HEK293 (cell line): Measurements from ENCODE around the gene TGFBRAP1.
A peak's percentile ranks its signal among the peaks of the same experiment; 100 is the strongest.

Experiments used
- CTCF ChIA-PET: fragments of 350-600 bp; formaldehyde crosslinking; extraction: SDS; loops from one replicate; lab custom pipeline; 2021; ENCODE audit warnings: antibody characterized with exemption; lab: Yijun Ruan, JAX
- POLR2A ChIA-PET: fragments of 300-600 bp; formaldehyde crosslinking; extraction: SDS; loops from one replicate; lab custom pipeline; 2020; ENCODE audit warnings: antibody characterized with exemption, inconsistent platforms; lab: Yijun Ruan, JAX
- H3K27ac ChIP-seq: fragments of 200-500 bp; sonication (Bioruptor generic); 2 replicates; pipeline ENCODE4 v1.5.1; 2014; ENCODE audit warnings: low read depth, low read length, control low read depth, inconsistent platforms; ENCODE audit errors: extremely low read depth
- H3K36me3 ChIP-seq, 2 experiments: fragments of 200-500 bp in 1 of 2; sonication (Bioruptor generic) in 1 of 2; 1 replicate in 1 of 2; 2 replicates in 1 of 2; pipeline ENCODE4 v1.5.1; 2014 to 2017; ENCODE audit warnings: inconsistent platforms in 2 of 2, low read length in 2 of 2; ENCODE audit not compliant: control insufficient read depth in 2 of 2, insufficient read depth in 1 of 2
- H3K4me1 ChIP-seq: fragments of 200-500 bp; sonication (Bioruptor generic); 2 replicates; pipeline ENCODE4 v1.5.1; 2014; ENCODE audit warnings: mild to moderate bottlenecking, low read length, inconsistent platforms; ENCODE audit not compliant: control insufficient read depth, insufficient read depth
- H3K4me3 ChIP-seq: 2 replicates; pipeline ENCODE4 v1.5.1; 2011; ENCODE audit warnings: low read depth, mild to moderate bottlenecking, control low read depth, low read length, moderate library complexity
- H3K9me3 ChIP-seq: fragments of 200-500 bp; sonication (Bioruptor generic); 2 replicates; pipeline ENCODE4 v1.5.1; 2014; ENCODE audit warnings: low read depth, low read length, inconsistent platforms; ENCODE audit not compliant: control insufficient read depth, insufficient read depth
- EGR2 ChIP-seq: fragments of 450-650 bp; formaldehyde crosslinking; IDR thresholded peaks from 2 replicates; pipeline ENCODE4 v1.5.1; 2016; ENCODE audit warnings: low read depth, missing biosample characterization, missing genetic modification characterization
- GLIS2 ChIP-seq: fragments of 450-650 bp; formaldehyde crosslinking; IDR thresholded peaks from 2 replicates; pipeline ENCODE4 v1.5.1; 2016; ENCODE audit warnings: missing biosample characterization, missing genetic modification characterization
- SP3 ChIP-seq: fragments of 450-650 bp; formaldehyde crosslinking; IDR thresholded peaks from 2 replicates; pipeline ENCODE4 v1.5.1; 2016; ENCODE audit warnings: missing biosample characterization, missing genetic modification characterization
- ZBTB20 ChIP-seq: fragments of 450-650 bp; formaldehyde crosslinking; IDR thresholded peaks from 2 replicates; pipeline ENCODE4 v1.5.1; 2016; ENCODE audit warnings: missing biosample characterization, missing genetic modification characterization
- ZFHX2 ChIP-seq: fragments of 450-650 bp; formaldehyde crosslinking; conservative IDR thresholded peaks from 2 replicates; pipeline ENCODE4 v1.5.1; 2016; ENCODE audit warnings: missing biosample characterization, missing genetic modification characterization
- ZFP41 ChIP-seq: fragments of 450-650 bp; formaldehyde crosslinking; IDR thresholded peaks from 2 replicates; pipeline ENCODE4 v1.5.1; 2016; ENCODE audit warnings: missing biosample characterization, missing genetic modification characterization, borderline replicate concordance
- ZNF239 ChIP-seq: fragments of 450-650 bp; formaldehyde crosslinking; IDR thresholded peaks from 2 replicates; pipeline ENCODE4 v1.5.1; 2016; ENCODE audit warnings: missing biosample characterization, missing genetic modification characterization
- ZNF324 ChIP-seq: fragments of 450-650 bp; formaldehyde crosslinking; IDR thresholded peaks from 2 replicates; pipeline ENCODE4 v1.5.1; 2016; ENCODE audit warnings: missing biosample characterization, missing genetic modification characterization
- ZNF335 ChIP-seq: fragments of 450-650 bp; formaldehyde crosslinking; conservative IDR thresholded peaks from 2 replicates; pipeline ENCODE4 v1.5.1; 2016; ENCODE audit warnings: missing biosample characterization, missing genetic modification characterization
- ZNF530 ChIP-seq: fragments of 450-650 bp; formaldehyde crosslinking; IDR thresholded peaks from 2 replicates; pipeline ENCODE4 v1.5.1; 2016; ENCODE audit warnings: low read depth, missing biosample characterization, missing genetic modification characterization
- ZNF600 ChIP-seq: fragments of 450-650 bp; formaldehyde crosslinking; IDR thresholded peaks from 2 replicates; pipeline ENCODE4 v1.5.1; 2016; ENCODE audit warnings: missing biosample characterization, missing genetic modification characterization
- ZNF629 ChIP-seq: fragments of 450-650 bp; formaldehyde crosslinking; IDR thresholded peaks from 2 replicates; pipeline ENCODE4 v1.5.1; 2017; ENCODE audit warnings: missing biosample characterization, missing genetic modification characterization
- TF ChIP-seq, protein P1 (sequence below): fragments of 450-650 bp; formaldehyde crosslinking; conservative IDR thresholded peaks from 2 replicates; pipeline ENCODE4 v1.5.1; 2016; ENCODE audit warnings: low read depth, missing biosample characterization, missing genetic modification characterization
- TF ChIP-seq, protein P2 (sequence below): fragments of 450-650 bp; formaldehyde crosslinking; optimal IDR thresholded peaks from 2 replicates; pipeline ENCODE3; 2016; ENCODE audit warnings: missing biosample characterization, mild to moderate bottlenecking, missing genetic modification characterization
- TF ChIP-seq, protein P3 (sequence below): fragments of 450-650 bp; formaldehyde crosslinking; IDR thresholded peaks from 2 replicates; pipeline ENCODE4 v1.5.1; 2016; ENCODE audit warnings: missing biosample characterization, missing genetic modification characterization

The TGFBRAP1 gene

DNA sequence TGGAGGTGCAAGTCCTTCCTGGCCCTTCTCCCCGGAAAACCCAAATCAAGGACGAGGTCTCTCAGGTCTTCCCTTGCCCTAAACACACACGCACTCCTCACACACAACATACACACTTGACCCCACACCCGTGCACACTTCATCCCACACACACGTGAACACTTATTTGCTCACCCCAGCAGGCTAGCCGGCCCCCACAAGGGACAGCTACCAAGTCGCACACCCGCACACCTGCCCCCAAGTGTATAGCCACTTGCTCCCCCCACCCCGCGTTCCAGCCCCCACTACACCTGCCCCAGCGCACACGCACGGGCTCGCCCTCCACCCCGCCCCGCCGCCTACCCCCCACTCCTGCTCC is 359 bp downstream of the TGFBRAP1 start (continued):
- TF ChIP-seq, protein P1, sequence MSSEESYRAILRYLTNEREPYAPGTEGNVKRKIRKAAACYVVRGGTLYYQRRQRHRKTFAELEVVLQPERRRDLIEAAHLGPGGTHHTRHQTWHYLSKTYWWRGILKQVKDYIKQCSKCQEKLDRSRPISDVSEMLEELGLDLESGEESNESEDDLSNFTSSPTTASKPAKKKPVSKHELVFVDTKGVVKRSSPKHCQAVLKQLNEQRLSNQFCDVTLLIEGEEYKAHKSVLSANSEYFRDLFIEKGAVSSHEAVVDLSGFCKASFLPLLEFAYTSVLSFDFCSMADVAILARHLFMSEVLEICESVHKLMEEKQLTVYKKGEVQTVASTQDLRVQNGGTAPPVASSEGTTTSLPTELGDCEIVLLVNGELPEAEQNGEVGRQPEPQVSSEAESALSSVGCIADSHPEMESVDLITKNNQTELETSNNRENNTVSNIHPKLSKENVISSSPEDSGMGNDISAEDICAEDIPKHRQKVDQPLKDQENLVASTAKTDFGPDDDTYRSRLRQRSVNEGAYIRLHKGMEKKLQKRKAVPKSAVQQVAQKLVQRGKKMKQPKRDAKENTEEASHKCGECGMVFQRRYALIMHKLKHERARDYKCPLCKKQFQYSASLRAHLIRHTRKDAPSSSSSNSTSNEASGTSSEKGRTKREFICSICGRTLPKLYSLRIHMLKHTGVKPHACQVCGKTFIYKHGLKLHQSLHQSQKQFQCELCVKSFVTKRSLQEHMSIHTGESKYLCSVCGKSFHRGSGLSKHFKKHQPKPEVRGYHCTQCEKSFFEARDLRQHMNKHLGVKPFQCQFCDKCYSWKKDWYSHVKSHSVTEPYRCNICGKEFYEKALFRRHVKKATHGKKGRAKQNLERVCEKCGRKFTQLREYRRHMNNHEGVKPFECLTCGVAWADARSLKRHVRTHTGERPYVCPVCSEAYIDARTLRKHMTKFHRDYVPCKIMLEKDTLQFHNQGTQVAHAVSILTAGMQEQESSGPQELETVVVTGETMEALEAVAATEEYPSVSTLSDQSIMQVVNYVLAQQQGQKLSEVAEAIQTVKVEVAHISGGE (tag by site-specific recombination), result no peak
- TF ChIP-seq ZNF335 (tag by site-specific recombination), result peak; percentile 9; the same call in 1 of the 2 replicates
- TF ChIP-seq, protein P2, sequence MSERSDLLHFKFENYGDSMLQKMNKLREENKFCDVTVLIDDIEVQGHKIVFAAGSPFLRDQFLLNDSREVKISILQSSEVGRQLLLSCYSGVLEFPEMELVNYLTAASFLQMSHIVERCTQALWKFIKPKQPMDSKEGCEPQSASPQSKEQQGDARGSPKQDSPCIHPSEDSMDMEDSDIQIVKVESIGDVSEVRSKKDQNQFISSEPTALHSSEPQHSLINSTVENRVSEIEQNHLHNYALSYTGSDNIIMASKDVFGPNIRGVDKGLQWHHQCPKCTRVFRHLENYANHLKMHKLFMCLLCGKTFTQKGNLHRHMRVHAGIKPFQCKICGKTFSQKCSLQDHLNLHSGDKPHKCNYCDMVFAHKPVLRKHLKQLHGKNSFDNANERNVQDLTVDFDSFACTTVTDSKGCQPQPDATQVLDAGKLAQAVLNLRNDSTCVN, result peak; percentile 34
- peak; percentile 81 for TF ChIP-seq ZFHX2 (tag by site-specific recombination)
- no peak for TF ChIP-seq ZNF530
- peak; percentile 36; the same call in 1 of the 2 replicates for TF ChIP-seq ZBTB20 (tag by site-specific recombination)
- TF ChIP-seq SP3 (tag by site-specific recombination), result peak; percentile 28; the same call in 1 of the 2 replicates
- TF ChIP-seq, protein P3, sequence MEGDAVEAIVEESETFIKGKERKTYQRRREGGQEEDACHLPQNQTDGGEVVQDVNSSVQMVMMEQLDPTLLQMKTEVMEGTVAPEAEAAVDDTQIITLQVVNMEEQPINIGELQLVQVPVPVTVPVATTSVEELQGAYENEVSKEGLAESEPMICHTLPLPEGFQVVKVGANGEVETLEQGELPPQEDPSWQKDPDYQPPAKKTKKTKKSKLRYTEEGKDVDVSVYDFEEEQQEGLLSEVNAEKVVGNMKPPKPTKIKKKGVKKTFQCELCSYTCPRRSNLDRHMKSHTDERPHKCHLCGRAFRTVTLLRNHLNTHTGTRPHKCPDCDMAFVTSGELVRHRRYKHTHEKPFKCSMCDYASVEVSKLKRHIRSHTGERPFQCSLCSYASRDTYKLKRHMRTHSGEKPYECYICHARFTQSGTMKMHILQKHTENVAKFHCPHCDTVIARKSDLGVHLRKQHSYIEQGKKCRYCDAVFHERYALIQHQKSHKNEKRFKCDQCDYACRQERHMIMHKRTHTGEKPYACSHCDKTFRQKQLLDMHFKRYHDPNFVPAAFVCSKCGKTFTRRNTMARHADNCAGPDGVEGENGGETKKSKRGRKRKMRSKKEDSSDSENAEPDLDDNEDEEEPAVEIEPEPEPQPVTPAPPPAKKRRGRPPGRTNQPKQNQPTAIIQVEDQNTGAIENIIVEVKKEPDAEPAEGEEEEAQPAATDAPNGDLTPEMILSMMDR (tag by site-specific recombination), result 0 out of 2 replicates have a peak, but pooled peaks have one; percentile 3
- TF ChIP-seq EGR2 (tag by site-specific recombination), result peak; percentile 78
- TF ChIP-seq GLIS2 (tag by site-specific recombination), result peak; percentile 38; the same call in 1 of the 2 replicates
- TF ChIP-seq ZNF324 (tag by site-specific recombination), result no peak

DNA sequence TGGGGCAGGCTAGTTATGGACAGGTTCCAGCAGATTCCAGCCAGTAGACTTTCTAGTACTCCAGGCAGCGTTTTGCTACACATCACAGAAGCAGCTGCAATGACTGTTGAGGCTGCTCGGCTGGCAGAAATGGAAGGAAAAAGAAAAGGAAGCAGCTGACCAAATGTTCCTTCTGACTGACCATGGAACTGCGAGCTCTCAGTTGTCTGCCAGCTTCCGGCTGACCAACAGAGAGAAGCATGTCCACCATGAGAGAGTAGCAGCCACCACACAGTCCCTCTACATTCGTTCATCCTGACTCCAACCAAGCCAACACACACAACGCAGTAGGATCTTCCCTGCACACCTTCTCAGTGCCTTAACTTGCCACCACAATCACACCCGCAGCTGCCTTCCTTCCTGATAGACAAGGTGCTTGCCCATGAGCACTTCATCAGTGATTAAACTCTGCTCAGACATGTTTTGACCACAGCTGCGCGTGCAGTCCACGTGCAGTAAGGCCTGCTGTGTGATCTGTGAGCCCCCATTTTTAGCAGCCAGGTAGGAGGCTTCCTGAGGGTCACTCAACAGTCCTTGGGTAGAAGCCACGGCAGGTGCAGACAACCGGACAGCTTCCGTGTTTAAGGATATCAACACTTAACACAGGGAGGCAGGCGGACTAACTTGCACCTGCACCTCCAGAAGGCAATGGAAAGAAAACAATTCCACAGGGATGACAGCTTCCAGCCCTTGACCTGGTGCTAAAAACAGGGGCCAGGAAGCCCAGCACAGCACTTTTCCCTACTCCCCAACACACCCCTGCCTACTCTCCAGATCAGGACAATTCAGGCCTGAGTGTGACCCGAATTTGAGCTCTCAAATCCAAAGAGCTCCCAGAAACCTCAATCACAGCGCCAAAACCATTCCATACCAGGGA is 996 bp downstream of the TGFBRAP1 start:
- 0 out of 2 replicates have a peak, but pooled peaks cover 4% of the 10 kb centered on the region for H3K4me1 ChIP-seq

More for the DNA sequence above, 996 bp downstream of the TGFBRAP1 start:
- no peaks in the 10 kb centered on the region for H3K9me3 ChIP-seq
- peak overlapping the region; percentile 26 for H3K27ac ChIP-seq
- ChIA-PET POLR2A (interaction anchor here (0.8 to 1.6 kb wide), 4 partner anchors 9 to 199 kb away, joined by 3 to 6 read pairs (median 3); partner anchors contain the start of gene C2orf49), CTCF (interaction anchor here (0.6 kb wide), 1 partner anchor 16 kb away, joined by 3 read pairs; no protein-coding TSS in a partner anchor)
- peak; percentile 94 for TF ChIP-seq ZNF600
- TF ChIP-seq ZNF629 (tag by site-specific recombination), result no peak
- no peak for TF ChIP-seq ZFP41
- TF ChIP-seq, protein P3 (tag by site-specific recombination), result 0 out of 2 replicates have a peak, but pooled peaks have one; percentile 7
- peak; percentile 99 for TF ChIP-seq ZNF239 (tag by site-specific recombination)
- peak overlapping the region; percentile 53 for H3K4me3 ChIP-seq
- peaks cover 1 to 5% of the 10 kb centered on the region in 2 experiments; a peak in 2 of 3 replicates for H3K36me3 ChIP-seq
